ENCODE measurements around the gene KIAA1671. TPM values are rescaled to one million over a fixed set of nuclear protein-coding genes. Genes with fewer than 3 reads are reported as not detected.

Gene KIAA1671
- polyA plus RNA-seq, 1 donor (not counting 4 experiments of a cell fraction or from before 2014, with no cell fraction given), result 17.4 TPM

DNA sequence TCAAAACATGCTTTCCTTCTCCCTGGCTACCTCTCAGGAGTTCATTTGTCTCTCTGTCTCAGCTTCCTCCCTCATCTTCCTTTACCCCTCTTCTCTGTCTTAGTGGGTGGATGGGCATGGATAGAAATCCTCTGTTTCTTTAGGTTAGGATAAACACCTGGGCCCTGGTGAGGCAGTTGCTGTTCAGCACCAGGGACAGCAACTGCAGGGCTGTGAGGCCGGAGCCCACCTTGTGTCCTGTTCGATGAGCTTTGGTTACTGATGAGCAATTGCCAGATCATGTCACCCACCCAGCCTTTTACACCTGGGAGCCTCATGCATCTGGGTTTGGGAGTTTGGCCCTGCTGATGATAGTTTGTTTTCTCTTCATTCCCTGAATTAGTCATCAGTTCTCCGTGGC is 241.0 kb downstream of the KIAA1671 start:
- no peak overlapping the region for H3K27ac ChIP-seq (ENCODE audit: control insufficient read depth, insufficient read depth, low read length)
- dilution Hi-C loops (cut with MboI; ENCODE audit: extremely low pct_ligation_motif_present, low sequenced_read_pairs), result no loop called here
- TF ChIP-seq, protein P1, sequence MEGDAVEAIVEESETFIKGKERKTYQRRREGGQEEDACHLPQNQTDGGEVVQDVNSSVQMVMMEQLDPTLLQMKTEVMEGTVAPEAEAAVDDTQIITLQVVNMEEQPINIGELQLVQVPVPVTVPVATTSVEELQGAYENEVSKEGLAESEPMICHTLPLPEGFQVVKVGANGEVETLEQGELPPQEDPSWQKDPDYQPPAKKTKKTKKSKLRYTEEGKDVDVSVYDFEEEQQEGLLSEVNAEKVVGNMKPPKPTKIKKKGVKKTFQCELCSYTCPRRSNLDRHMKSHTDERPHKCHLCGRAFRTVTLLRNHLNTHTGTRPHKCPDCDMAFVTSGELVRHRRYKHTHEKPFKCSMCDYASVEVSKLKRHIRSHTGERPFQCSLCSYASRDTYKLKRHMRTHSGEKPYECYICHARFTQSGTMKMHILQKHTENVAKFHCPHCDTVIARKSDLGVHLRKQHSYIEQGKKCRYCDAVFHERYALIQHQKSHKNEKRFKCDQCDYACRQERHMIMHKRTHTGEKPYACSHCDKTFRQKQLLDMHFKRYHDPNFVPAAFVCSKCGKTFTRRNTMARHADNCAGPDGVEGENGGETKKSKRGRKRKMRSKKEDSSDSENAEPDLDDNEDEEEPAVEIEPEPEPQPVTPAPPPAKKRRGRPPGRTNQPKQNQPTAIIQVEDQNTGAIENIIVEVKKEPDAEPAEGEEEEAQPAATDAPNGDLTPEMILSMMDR (optimal IDR thresholded peaks at IDR 0.05 in 1 of 3, IDR thresholded peaks at IDR 0.05 in 1 of 3, conservative IDR thresholded peaks at IDR 0.05 in 1 of 3; ENCODE audit: extremely low read depth in 1 of 3, insufficient read depth in 2 of 3, low read length in 3 of 3), result no peak
- TF ChIP-seq EZH2 (IDR thresholded peaks at IDR 0.05; ENCODE audit: low read length), result no peak
- H2AFZ ChIP-seq (ENCODE audit: control insufficient read depth, low read length), result no peak overlapping the region
- FAIRE-seq (no peak), DNase-seq (ENCODE audit: low read depth, low spot score) (no peak)
- H3K9me1 ChIP-seq (ENCODE audit: control insufficient read depth, extremely low read depth, insufficient read depth, low read length), result peaks cover 2% of the 10 kb centered on the region
- peaks cover 23 to 30% of the 10 kb centered on the region in 2 experiments for H3K36me3 ChIP-seq (ENCODE audit: control insufficient read depth in 2 of 2, extremely low read depth in 1 of 2, insufficient read depth in 2 of 2, low read length in 2 of 2)
- H3K79me2 ChIP-seq (ENCODE audit: control insufficient read depth, insufficient read depth, low read length), result no peaks in the 10 kb centered on the region
- H3K4me1 ChIP-seq (ENCODE audit: control insufficient read depth, extremely low read depth, insufficient read depth, low read length), result no peaks in the 10 kb centered on the region
- H3K4me2 ChIP-seq (ENCODE audit: control insufficient read depth, extremely low read depth, insufficient read depth, low read depth, low read length), result no peak overlapping the region
- H3K9me3 ChIP-seq (ENCODE audit: control insufficient read depth, low read depth, low read length), result no peaks in the 10 kb centered on the region
- no peak overlapping the region for H3K4me3 ChIP-seq (ENCODE audit: control insufficient read depth in 2 of 3, extremely low read depth in 1 of 3, insufficient read depth in 2 of 3, low read depth in 1 of 3, low read length in 3 of 3)
- H3K9ac ChIP-seq (ENCODE audit: control insufficient read depth, extremely low read depth, insufficient read depth, low read length), result no peak overlapping the region
- H4K20me1 ChIP-seq (ENCODE audit: control insufficient read depth, extremely low read depth, insufficient read depth, low read length), result no peaks in the 10 kb centered on the region
- no peaks in the 10 kb centered on the region for H3K27me3 ChIP-seq (ENCODE audit: control insufficient read depth, extremely low read depth, insufficient read depth, low read length)

DNA sequence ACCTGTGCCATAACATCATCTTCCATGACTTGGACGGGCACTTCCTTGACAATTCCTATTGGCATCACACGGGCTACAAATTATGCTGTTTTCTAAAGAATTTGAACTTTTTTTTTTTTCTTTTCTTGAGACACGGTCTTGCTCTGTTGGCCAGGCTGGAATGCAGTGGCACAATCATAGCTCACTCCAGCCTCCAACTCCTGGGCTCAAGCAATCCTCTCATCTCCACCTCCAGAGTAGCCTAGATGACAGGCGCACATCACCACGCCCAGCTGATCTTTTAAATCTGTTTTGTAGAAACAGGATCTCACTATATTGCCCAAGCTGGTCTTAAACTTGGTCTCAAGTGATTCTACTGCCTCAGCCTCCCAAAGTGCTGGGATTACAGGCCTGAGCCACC is 243.8 kb downstream of the KIAA1671 start:
- FAIRE-seq, result no peak
- H3K4me3 ChIP-seq (ENCODE audit: control insufficient read depth in 2 of 3, extremely low read depth in 1 of 3, insufficient read depth in 2 of 3, low read depth in 1 of 3, low read length in 3 of 3), result no peak overlapping the region
- dilution Hi-C loops (cut with MboI; ENCODE audit: extremely low pct_ligation_motif_present, low sequenced_read_pairs), result no loop called here
- H3K4me2 ChIP-seq (ENCODE audit: control insufficient read depth, extremely low read depth, insufficient read depth, low read depth, low read length), result no peak overlapping the region
- no peak for DNase-seq (ENCODE audit: low read depth, low spot score)
- no peaks in the 10 kb centered on the region for H4K20me1 ChIP-seq (ENCODE audit: control insufficient read depth, extremely low read depth, insufficient read depth, low read length)
- H3K9ac ChIP-seq (ENCODE audit: control insufficient read depth, extremely low read depth, insufficient read depth, low read length), result no peak overlapping the region
- no peaks in the 10 kb centered on the region for H3K9me3 ChIP-seq (ENCODE audit: control insufficient read depth, low read depth, low read length)
- H3K4me1 ChIP-seq (ENCODE audit: control insufficient read depth, extremely low read depth, insufficient read depth, low read length), result no peaks in the 10 kb centered on the region
- H3K79me2 ChIP-seq (ENCODE audit: control insufficient read depth, insufficient read depth, low read length), result no peaks in the 10 kb centered on the region
- no peak overlapping the region for H3K27ac ChIP-seq (ENCODE audit: control insufficient read depth, insufficient read depth, low read length)
- H3K36me3 ChIP-seq (ENCODE audit: control insufficient read depth in 2 of 2, extremely low read depth in 1 of 2, insufficient read depth in 2 of 2, low read length in 2 of 2), result peaks cover 23 to 30% of the 10 kb centered on the region in 2 experiments
- peaks cover 2% of the 10 kb centered on the region for H3K9me1 ChIP-seq (ENCODE audit: control insufficient read depth, extremely low read depth, insufficient read depth, low read length)
- TF ChIP-seq, protein P1 (optimal IDR thresholded peaks at IDR 0.05 in 1 of 3, IDR thresholded peaks at IDR 0.05 in 1 of 3, conservative IDR thresholded peaks at IDR 0.05 in 1 of 3; ENCODE audit: extremely low read depth in 1 of 3, insufficient read depth in 2 of 3, low read length in 3 of 3), result no peak
- TF ChIP-seq EZH2 (IDR thresholded peaks at IDR 0.05; ENCODE audit: low read length), result no peak
- no peak overlapping the region for H2AFZ ChIP-seq (ENCODE audit: control insufficient read depth, low read length)
- no peaks in the 10 kb centered on the region for H3K27me3 ChIP-seq (ENCODE audit: control insufficient read depth, extremely low read depth, insufficient read depth, low read length)

Measured in keratinocyte (primary cell).